PC-3 (cell line): Measurements from ENCODE around the gene NDUFC2. TPM values are rescaled to one million over a fixed set of nuclear protein-coding genes. Genes with fewer than 3 reads are reported as not detected.
"Not testable (repeated sequence)": the region's sequence is repeated elsewhere in the genome, so short reads cannot be mapped to it uniquely, and the experiment has no call there.

Experiments used
- ATAC-seq: fragments of 200-7000 bp; cut with Tn5 transposase; 2 replicates; pipeline ENCODE4 v1.9.1; 2020; ENCODE audit warnings: mild to moderate bottlenecking, moderate library complexity
- BruUV-seq: library from RNA; stranded (reverse); fragments of 400-500 nt; replicated peaks from 2 replicates; lab custom pipeline; 2021; lab: Mats Ljungman, UMichigan
- CTCF ChIA-PET: fragments of 300-600 bp; sonication (Branson Sonifier 250); formaldehyde crosslinking; loops from one replicate; lab custom pipeline; 2022; ENCODE audit warnings: antibody characterized with exemption; lab: Charles Lee
- POLR2A ChIA-PET: fragments of 300-600 bp; sonication (Branson Sonifier 250); formaldehyde crosslinking; loops from one replicate; lab custom pipeline; 2022; ENCODE audit warnings: antibody characterized with exemption; ENCODE audit not compliant: unreplicated experiment; lab: Charles Lee
- DNase-seq: peaks from one replicate; pipeline ENCODE4 v3.0.0-alpha.2; 2015
- H2AFZ ChIP-seq: fragments of 300-600 bp; sonication (generic); 2 replicates; pipeline ENCODE4 v1.6.0; 2016; ENCODE audit warnings: antibody characterized with exemption, low read length
- H3F3A ChIP-seq: fragments of 300-600 bp; sonication (generic); one replicate; pipeline ENCODE4 v1.6.0; 2017; ENCODE audit warnings: antibody characterized with exemption, low read length, control low read depth, mild to moderate bottlenecking; ENCODE audit not compliant: unreplicated experiment
- H3K27ac ChIP-seq: fragments of 300-600 bp; sonication (generic); 2 replicates; pipeline ENCODE4 v1.5.1; 2016; ENCODE audit warnings: mild to moderate bottlenecking, low read length
- H3K27me3 ChIP-seq: fragments of 300-600 bp; sonication (generic); 2 replicates; pipeline ENCODE4 v1.6.1; 2016; ENCODE audit warnings: low read length, mixed read lengths
- H3K36me3 ChIP-seq: fragments of 300-600 bp; sonication (generic); 2 replicates; pipeline ENCODE4 v1.6.1; 2016; ENCODE audit warnings: low read depth, mixed run types, low read length, mixed read lengths
- H3K4me1 ChIP-seq: fragments of 300-600 bp; sonication (generic); 2 replicates; pipeline ENCODE4 v1.5.1; 2016; ENCODE audit warnings: low read length; ENCODE audit not compliant: insufficient read depth
- H3K4me2 ChIP-seq: fragments of 300-600 bp; sonication (generic); 2 replicates; pipeline ENCODE4 v1.6.0; 2016; ENCODE audit warnings: low read length
- H3K4me3 ChIP-seq: fragments of 300-600 bp; sonication (generic); 2 replicates; pipeline ENCODE4 v1.5.1; 2016; ENCODE audit warnings: mild to moderate bottlenecking, low read length, mixed read lengths
- H3K79me2 ChIP-seq: fragments of 300-600 bp; sonication (generic); 2 replicates; pipeline ENCODE4 v1.6.1; 2017; ENCODE audit warnings: low read length, mixed read lengths
- H3K9ac ChIP-seq: fragments of 300-600 bp; sonication (generic); 2 replicates; pipeline ENCODE4 v1.6.0; 2016; ENCODE audit warnings: mild to moderate bottlenecking, low read length
- H3K9me2 ChIP-seq: fragments of 300-600 bp; sonication (generic); replicated peaks from 2 replicates; pipeline ENCODE4 v1.6.1; 2016; ENCODE audit warnings: mixed run types, low read length, mixed read lengths
- H3K9me3 ChIP-seq: fragments of 300-600 bp; sonication (generic); 2 replicates; pipeline ENCODE4 v1.6.1; 2016; ENCODE audit warnings: low read length, mixed read lengths
- H4K20me1 ChIP-seq: fragments of 300-600 bp; sonication (generic); 2 replicates; pipeline ENCODE4 v1.6.1; 2016; ENCODE audit warnings: low read length, mixed read lengths
- CTCF ChIP-seq: fragments of 300-600 bp; sonication (generic); conservative IDR thresholded peaks from 2 replicates; pipeline ENCODE4 v1.5.1; 2017; ENCODE audit warnings: antibody characterized with exemption, low read depth, mild to moderate bottlenecking, low read length
- EZH2phosphoT487 ChIP-seq: fragments of 300-600 bp; sonication (generic); IDR thresholded peaks from 2 replicates; pipeline ENCODE4 v1.6.1; 2018; ENCODE audit warnings: mild to moderate bottlenecking, antibody characterized with exemption, low read length, borderline replicate concordance
- intact Hi-C: fragments of 100-400 bp; cut with micrococcal nuclease; formaldehyde crosslinking; loops from 2 replicates; pipeline ENCODE4 v1.9.0; 2023
- total RNA-seq: library from RNA; depleted of rRNA; stranded (reverse); fragments of >200 nt; gene quantifications from 2 replicates; pipeline ENCODE4 v1.2.3, GENCODE V29; 2014

NDUFC2 gene
- total RNA-seq, 1 experiment from 2014 or later = 304 TPM

GRCh38 chr11:78061088-78061920, 18.4 kb downstream of the NDUFC2 start:
- ChIA-PET CTCF (no interaction called here), POLR2A (no interaction called here)
- Histone ChIP-seq H2AFZ (no peak overlapping the region), H3K9me3 (no peaks in the 10 kb centered on the region), H3K27ac (no peak overlapping the region), H3K9me2 (no peaks in the 10 kb centered on the region), H3F3A (no peaks in the 10 kb centered on the region), H3K4me2 (no peak overlapping the region), H3K9ac (no peak overlapping the region), H4K20me1 (no peaks in the 10 kb centered on the region), H3K4me3 (no peak overlapping the region), H3K27me3 (no peaks in the 10 kb centered on the region), H3K36me3 (no peaks in the 10 kb centered on the region), H3K4me1 (no peaks in the 10 kb centered on the region), H3K79me2 (no peaks in the 10 kb centered on the region)
- intact Hi-C loops = no loop called here
- no peak for ATAC-seq
- no TSS peak for BruUV-seq
- DNase-seq = no peak
- TF ChIP-seq CTCF = no peak

- CTCF ChIA-PET = interaction anchor here (0.5 kb wide), 1 partner anchor 13 kb away, joined by 9 read pairs; no protein-coding TSS in a partner anchor
- H3K9ac ChIP-seq = no peak overlapping the region
- POLR2A ChIA-PET = no interaction called here
- no peak overlapping the region for H2AFZ ChIP-seq
- no peaks in the 10 kb centered on the region for H3K9me3 ChIP-seq
- H3K79me2 ChIP-seq = no peaks in the 10 kb centered on the region
- H3K4me1 ChIP-seq = no peaks in the 10 kb centered on the region
- no peak overlapping the region for H3K27ac ChIP-seq
- BruUV-seq = no TSS peak
- H4K20me1 ChIP-seq = no peaks in the 10 kb centered on the region
- no peak overlapping the region for H3K4me3 ChIP-seq
- H3K9me2 ChIP-seq = no peaks in the 10 kb centered on the region
- DNase-seq = no peak
- no peak for TF ChIP-seq EZH2phosphoT487
- no peak for TF ChIP-seq CTCF
- H3F3A ChIP-seq = no peaks in the 10 kb centered on the region
- H3K4me2 ChIP-seq = no peak overlapping the region
- no peaks in the 10 kb centered on the region for H3K36me3 ChIP-seq
- ATAC-seq = no peak
- intact Hi-C loops = no loop called here
- H3K27me3 ChIP-seq = no peaks in the 10 kb centered on the region
Measured at GRCh38 chr11:78060533-78060932, 19.1 kb downstream of the NDUFC2 start.

GRCh38 chr11:78059749-78060328, 19.8 kb downstream of the NDUFC2 start:
- H3K27me3 ChIP-seq, H3K79me2 ChIP-seq, H3K9ac ChIP-seq, H3K4me2 ChIP-seq, H3K4me1 ChIP-seq, DNase-seq, H3K9me2 ChIP-seq, H3K4me3 ChIP-seq, ATAC-seq, BruUV-seq, H4K20me1 ChIP-seq, H3K9me3 ChIP-seq, H3F3A ChIP-seq, POLR2A ChIA-PET, H3K27ac ChIP-seq, H3K36me3 ChIP-seq, H2AFZ ChIP-seq, intact Hi-C loops: not testable (repeated sequence)
- CTCF ChIA-PET = interaction anchor here (0.5 kb wide), 1 partner anchor 14 kb away, joined by 9 read pairs; no protein-coding TSS in a partner anchor
